ENCODE data around the gene AKAP3.

GRCh38 chr12:4615667-4616066 lies 33.2 kb downstream of the AKAP3 start:
- TF ChIP-seq POLR2A (IDR thresholded peaks at IDR 0.05) (no peak), CTCF (IDR thresholded peaks at IDR 0.05) (no peak), POLR2AphosphoS5 (IDR thresholded peaks at IDR 0.05) (no peak)

Measured in prostate gland (tissue), 2 donors.